Stimulated activated CD8-positive, alpha-beta memory T cell treated with anti-CD3 and anti-CD28 coated beads, Interleukin-4, amount 100 ng/mL, for 4 hours (primary cell): ENCODE results near the gene STMN3.
"Not testable (repeated sequence)": the region's sequence is repeated elsewhere in the genome, so short reads cannot be mapped to it uniquely, and the experiment has no call there.

ENCODE experiments used
- DNase-seq, 2 donors: peaks; one replicate each; pipeline ENCODE4 v3.0.0-alpha.2; 2020; ENCODE audit warnings: low read depth in 2 of 2, low spot score in 1 of 2

Gene STMN3

DNA sequence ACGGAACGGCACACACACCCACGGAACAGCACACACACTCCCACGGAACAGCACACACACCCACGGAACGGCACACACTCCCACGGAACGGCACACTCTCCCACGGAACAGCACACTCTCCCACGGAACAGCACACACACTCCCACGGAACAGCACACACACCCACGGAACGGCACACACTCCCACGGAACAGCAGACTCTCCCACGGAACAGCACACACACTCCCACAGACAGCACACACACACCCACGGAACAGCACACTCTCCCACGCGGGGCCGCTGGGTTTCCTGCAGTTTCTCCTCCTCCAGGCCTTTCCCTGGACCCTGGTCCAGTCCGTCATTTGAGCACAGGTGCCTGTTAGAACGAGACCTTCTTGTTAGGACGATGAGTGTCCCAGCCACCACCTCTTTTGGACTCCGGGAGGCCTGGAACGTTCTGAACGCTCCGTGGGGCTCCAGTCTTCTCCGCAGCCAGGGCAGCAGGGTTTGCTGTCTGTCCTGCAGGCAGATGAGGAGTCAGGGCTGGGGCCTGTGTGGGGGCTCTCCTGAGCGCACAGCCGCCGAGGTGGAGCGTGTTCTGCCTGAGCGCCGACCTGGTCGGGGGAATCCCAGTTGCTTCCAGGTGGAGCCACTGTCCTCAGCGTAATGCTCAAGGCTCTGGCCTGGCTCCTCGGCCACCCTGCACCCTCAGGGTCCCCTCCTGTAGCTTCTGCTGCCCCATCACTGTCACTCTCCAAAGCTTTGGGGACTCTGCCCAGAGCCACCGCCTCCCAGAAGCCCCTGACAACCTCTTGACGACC is 25.6 kb upstream of the STMN3 start:
- DNase-seq: no peak

DNA sequence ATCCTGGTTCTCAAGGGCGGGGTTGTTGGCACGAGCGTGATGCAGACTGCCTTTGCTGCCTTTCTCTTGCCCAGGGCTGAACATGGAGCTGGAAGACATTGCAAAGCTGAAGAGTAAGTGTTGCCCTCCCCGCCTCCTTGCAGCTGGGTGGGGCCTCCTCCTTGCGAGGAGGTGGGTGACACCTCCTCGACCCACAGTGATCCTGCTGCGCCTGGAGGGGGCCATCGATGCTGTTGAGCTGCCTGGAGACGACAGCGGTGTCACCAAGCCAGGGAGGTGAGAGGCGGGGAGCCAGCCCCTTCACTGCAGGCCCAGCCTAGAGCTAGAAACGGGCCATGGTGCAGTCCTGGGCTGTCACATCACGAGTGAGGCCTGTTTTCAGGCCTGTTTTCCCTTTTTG is 24.8 kb upstream of the STMN3 start:
- no peak for DNase-seq

DNA sequence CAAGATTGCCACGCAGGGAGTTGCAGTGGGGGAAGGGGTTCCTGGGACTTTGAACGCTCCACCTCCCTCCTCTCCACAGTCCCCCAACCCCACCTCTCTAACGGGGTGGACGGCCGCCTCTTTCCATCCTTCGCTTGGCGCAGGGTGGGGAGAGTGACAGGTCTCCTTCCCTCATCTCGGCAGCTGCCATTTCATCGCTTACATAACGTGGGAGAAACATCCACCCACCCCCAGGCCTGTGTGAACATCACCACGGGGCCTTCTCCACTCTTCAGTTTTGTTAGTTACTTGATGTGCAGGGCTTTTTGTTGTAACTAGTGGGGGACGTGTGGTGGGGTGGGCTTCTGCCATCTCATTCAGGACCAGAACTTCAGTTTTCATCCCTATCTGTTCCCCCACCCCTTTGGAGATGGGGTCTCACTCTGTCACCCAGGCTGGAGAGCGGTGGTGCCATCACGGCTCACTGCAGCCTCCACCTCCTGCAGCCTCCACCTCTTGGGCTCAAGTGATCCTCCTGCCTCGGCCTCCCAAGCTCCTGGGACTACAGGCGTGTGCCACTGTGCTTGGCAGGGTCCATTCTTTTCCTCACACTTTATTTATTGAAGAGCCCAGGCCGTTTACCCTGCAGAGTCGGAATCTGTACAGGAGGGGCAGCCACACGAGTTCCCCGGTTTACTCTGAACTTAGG is 22.6 kb upstream of the STMN3 start:
- no peak for DNase-seq

DNA sequence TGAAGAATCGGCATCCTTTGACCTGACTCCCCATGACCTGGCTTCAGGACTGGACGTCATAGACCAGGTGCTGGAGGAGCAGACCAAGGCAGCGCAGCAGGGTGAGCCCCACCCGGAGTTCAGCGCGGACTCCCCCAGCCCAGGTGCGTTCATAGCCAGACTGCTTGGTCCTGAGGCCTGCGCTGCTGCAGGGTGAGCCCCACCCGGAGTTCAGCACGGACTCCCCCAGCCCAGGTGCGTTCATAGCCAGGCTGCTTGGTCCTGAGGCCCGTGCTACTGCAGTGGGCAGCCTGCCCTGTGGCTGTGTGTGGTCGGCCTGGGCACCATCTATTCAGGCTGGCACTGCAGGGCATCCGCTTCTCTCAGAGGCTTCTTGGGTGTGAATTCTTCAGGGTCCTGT is 20.7 kb upstream of the STMN3 start:
- no peak for DNase-seq

DNA sequence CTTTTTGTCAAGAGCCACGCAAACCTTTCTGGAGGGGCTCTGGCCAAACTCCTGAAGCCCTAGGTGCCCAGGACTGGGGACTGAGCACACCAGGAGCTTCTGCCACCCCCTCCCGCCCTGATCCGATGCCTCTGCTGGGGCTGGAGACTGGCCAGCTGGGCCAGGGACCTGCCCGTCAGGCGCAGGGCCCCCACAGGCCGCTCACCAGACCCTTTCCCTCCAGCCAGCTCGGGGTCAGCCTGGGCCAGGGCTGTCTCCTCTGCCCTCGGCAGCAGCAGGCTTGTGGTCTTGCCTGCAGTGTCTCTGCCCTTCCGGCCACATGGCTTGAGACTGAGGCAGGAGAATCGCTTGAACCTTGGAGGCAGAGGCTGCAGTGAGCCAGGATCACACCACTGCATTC is 19.4 kb upstream of the STMN3 start:
- DNase-seq: no peak

DNA sequence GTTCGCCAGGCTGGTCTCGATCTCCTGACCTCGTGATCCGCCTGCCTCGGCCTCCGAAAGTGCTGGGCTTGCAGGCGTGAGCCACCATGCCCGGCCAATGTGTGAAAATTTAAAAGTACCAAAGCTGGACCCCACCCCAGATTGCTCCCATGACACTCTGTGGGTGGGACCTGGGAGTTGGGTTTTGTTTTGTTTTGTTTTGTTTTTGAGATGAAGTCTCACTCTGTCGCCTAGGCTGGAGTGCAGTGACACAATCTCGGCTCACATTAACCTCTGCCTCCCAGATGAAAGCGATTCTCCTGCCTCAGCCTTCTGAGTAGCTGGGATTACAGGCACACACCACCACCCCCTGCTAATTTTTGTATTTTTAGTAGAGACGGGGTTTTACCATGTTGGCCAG is 18.5 kb upstream of the STMN3 start:
- DNase-seq: not testable (repeated sequence)

DNA sequence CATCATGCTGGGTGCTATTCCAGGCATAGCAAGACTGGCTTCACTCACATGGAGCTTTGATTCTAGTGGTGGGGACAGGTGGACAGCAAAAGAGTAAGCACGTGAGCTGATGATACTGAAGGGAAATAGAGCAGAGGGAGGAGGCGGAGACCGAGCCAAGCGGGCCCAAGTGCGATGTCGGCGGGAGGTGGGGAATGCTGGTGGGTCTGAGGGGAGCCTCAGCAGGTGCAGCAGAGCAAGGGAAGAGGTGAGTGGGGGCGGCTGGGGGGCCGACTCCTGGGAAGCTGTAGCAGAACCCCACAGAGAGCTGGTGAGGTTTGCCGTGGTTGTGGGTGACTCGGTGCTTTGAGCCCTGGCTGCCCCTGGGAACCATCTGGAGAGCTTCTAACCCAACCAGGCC is 15.1 kb upstream of the STMN3 start:
- DNase-seq: no peak

DNA sequence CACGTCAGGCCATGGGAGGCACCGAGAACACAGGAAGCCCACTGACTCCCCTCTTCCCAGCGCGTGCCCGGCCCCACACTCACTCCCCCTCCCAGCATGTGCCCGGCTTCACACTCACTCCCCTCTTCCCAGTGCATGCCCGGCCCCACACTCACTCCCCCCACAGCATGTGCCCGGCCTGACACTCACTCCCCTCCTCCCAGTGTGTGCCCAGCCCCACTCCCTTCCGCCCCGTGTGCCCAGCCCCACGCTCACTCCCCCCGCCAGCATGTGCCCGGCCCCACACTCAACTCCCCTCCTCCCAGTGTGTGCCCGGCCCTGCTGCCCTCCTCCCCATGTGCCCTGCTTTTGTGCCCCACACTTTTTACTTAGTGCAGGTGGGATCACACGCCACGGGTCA is 14.6 kb upstream of the STMN3 start:
- DNase-seq: no peak

DNA sequence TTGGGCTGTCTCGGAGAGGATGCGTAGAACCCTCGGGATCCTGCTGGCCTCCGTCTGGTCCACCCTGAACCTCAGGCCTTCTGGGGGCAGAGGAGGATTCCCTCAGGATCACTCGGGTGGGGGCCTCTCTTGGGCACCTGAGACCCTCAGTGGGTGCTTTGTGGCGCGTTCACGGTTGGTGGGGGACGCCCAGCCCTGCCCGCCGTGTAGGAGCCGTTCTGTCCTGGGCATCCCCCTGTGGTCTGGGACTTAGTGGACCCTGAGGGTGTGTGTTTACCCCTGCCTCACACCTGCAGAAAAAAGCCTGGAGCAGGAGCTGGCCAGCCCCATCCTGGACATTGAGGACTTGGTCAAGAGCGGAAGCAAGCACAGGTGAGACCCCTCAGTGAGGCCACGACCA is 12.5 kb upstream of the STMN3 start:
- no peak for DNase-seq

DNA sequence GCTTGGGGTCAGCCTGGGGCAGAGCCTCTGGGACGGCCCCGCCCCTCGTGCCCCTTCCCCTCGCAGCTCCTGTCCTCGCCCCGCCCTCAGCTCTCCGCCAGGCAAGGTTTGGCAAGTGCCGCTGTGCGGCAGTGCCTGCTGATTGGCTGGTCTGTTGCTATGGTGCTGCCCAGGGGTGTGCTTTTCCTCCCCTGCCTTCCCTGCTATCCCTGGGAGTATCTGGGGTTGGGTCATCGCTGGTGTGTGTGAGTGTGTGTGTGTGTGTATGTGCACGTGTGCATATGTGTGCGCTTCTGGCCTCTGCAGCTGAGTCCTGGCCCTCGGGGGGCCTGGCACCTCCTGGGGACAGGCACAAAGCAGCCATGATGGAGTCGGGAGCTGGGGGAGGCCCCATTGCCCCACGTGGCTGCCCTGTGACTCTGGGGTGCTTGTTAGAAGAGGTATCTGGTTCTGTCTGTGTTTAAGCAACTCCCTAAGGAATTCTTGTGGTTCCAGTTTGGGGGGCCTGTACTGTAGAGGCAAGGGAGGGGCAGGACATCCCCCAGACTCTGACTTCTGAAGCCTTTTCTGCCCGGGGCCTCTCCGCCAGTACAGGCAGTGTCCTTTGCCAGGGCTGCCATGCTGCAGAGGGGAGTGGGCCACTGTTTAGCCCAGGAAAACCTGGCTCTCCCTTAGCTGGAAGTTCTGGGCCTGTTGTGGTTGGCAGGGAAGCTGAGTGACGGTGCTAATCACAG is 11.8 kb upstream of the STMN3 start:
- no peak for DNase-seq

DNA sequence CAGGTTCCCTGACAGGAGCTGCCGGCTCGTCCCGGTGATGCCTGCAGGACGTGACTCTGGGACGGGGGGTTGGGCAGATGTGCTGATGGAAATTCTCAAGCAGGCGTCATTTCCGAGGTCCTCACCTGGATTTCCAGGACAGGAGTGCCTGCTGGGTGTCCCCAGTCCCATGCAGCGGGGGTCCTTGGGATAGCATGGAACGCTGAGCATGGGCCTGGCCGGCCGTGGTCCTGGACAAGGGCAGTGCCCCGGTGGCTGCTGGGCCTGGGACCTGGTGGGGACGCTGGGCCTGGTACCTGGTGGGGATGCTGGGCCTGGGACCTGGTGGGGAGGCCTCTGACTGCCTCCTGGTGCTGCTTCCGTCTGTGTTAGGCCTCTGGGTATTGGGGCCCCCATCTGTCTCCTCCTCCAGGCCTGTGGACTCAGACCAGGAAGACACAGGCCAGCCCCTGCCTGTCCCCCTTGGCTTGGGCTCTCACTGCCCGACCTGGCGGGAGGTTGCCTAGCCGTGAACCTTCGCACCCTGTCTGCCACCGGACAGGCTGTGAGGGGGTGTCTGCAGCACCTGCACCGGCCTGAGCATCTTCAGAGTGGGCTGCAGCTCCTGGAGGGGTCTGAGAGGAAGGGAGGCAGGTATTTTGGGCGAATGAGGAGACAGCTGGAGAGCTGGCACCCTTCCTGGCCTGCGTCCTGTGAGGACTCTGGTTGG is 11.1 kb upstream of the STMN3 start:
- DNase-seq: no peak

DNA sequence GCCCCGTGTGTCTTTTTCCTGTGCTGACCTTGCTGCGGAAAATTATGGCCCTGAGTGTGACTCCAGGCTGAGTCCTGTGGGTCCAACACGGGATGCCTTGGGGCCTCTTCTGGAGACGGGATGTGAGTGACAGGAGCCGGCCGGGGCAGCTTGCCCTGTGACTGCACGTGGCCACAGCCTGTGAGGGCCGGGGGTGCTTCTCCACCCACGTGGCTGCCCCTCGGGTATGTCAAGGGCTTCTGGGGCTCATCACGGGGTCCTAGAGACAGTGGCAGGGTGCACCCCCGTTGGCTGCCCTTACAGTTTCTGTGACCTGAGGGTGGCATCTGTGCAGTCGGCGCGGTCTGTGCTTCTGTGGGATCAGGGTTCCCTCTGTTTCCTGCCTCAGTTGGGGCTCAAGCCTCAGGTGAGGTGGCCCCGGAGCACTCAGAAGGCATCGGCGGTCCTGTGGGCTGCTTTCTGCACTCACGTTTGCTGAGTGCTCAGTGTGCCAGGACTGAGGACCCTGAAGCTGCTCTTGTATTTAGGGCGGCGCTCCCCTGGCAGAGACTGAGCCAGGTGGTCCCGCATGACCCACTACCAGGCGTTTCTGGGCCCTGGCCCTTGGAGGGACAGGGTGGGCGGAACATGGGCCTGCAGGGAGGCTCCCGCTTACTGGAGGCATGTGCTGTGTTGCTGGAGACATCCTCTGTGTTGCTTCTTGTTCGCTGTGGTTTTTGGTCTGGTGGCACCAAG is 10.3 kb upstream of the STMN3 start:
- DNase-seq: no peak

DNA sequence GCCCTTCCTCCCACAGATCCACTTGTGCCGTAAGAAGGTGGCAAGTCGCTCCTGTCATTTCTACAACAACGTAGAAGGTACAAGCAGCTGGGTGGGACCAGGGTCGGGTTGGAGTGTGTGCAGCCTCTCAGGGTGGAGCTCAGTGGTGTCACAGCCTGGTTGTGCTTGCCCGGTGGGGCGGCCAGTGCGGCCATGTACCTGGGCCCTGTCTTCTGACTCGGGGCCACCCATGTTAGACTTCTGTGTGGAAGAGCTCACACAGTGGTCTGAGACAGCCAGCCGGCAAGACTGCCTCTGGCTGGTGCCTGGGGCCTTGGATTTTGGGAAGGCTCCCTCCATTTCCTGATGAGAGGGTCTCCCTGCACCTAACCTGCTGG is 9.6 kb upstream of the STMN3 start:
- no peak for DNase-seq

DNA sequence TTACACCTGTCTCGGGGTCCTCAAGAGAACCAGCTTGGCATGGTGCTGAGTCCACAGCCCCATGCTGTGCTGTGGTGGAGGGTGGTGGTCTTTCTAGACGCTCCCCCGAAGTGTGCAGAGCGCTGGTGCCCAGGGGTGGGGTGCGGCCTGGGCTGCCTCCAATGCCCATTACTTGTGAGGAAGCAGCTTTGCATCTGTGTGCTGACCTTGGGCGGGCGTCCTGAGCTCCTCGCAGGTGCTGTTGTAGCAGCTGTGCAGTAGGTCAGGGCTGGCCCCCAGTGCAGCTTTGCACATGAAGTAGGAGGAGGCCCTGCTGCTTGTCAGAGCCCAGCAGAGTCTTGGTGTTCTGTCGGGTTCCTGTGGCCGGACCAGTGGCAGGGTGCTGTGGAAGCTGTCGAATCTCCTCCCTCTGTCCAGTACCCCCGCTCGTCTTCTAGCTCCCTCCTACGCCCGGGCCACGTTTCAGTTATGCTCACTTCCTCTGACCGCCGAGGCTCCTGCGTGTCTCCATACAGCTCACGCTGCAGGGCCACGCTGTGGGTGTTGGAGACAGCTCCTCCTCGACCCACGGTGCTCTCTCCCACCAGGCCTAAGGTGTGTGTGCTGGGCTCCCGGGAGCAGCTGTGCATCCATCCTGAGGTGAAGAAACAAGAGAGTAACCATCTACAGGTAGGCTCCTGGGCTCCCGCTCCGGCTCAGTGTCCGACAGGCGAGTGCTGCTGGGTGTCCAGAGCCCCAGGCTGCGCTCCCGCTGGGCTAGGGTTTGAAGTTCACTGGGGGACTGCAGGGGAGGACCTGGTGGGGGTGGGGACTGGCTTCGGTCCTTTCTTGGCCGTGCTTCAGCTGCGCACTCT is 9.0 kb upstream of the STMN3 start:
- no peak for DNase-seq

DNA sequence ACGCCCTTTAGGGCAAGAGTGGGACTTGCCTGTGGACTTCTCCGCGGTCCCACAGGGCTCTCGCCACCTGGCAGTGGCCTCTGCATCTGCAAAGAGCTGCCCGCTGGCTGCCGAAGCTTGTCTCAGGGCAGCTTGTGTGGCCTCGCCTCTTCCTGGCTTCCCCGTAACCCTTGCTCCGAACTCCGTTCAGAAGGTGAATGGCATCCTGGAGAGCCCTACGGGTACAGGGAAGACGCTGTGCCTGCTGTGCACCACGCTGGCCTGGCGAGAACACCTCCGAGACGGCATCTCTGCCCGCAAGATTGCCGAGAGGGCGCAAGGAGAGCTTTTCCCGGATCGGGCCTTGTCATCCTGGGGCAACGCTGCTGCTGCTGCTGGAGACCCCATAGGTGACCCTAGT is 7.9 kb upstream of the STMN3 start:
- no peak for DNase-seq

DNA sequence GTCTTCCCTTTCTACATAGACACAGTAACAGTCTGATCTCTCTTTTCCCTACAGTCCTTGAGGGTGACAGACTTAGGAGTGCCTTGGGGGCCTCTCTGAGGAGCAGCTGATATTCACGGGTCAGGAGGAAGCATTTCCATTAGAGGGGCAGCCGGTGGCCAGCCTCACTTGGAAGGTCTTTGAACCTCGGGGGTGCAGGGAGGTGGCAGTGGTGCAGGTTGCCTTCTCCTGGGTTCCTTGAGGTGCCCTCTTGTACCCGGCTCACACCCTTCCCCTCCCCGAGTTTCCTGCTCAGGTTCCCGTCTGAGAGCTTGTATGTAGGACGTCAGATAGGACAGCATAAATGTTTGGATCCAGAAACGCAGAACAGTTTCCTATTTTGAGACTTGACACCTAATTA is 7.4 kb upstream of the STMN3 start:
- DNase-seq: no peak

DNA sequence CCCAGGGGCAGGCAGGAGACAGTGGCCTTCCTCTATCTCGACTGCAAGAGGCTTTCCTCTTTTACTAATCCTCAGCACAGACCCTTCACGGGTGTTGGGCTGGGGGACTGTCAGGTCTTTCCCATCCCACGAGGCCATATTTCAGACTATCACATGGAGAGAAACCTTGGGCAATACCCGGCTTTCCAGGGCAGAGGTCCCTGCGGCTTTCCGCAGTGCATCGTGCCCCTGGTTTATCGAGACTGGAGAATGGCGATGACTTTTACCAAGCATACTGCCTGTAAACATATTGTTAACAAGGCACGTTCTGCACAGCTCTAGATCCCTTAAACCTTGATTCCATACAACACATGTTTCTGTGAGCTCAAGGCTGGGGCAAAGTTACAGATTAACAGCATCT is 7.0 kb upstream of the STMN3 start:
- DNase-seq: not testable (repeated sequence)

DNA sequence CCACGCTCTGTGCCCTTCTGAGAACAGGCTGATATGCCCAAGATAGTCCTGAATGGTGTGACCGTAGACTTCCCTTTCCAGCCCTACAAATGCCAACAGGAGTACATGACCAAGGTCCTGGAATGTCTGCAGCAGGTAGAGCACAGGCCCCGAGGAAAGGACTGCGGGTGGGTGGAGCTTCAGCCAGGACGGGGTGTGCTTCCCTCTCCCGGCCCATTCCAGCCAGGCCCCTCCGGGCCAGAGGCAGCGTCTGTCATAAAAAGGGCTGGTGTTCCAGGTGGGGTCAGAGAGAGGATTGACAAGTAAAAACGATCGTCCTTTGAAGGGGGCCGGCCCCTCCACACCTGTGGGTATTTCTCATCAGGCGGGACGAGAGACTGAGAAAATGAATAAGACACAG is 6.1 kb upstream of the STMN3 start:
- DNase-seq: no peak

DNA sequence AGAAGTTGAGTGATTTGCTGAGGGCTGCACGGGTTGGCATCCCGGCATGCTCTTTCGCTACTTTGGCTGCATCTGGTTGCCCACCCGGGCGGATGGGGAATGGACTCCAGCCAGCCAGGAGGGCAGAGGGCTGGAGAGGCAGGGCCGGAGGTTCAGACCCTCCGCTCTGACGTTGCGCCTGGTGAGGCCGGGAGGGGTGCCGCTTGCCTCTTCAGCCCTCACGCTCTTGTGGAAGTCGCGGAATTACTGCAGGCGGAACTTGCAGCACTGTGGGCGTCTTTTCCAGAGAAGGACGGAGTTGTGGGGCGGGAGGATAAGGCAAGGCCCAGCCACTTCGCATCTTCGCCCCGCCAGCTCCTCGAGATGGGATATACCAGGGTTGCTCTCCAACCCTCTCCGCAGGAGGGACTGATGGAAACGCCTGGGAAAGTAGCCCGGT is 5.5 kb upstream of the STMN3 start:
- no peak for DNase-seq
